Type B pancreatic cell (in vitro differentiated cells): ENCODE results near the gene PLAC1. TPM values are rescaled to one million over a fixed set of nuclear protein-coding genes. Genes with fewer than 3 reads are reported as not detected.

Experiments used
- DNase-seq: peaks from one replicate; pipeline ENCODE4 v3.0.0; 2021; ENCODE audit warnings: mixed read lengths; ENCODE audit not compliant: unreplicated experiment; ENCODE audit errors: extremely low spot score
- H3K27ac Mint-ChIP-seq: 2 replicates; pipeline ENCODE4 v1.8.0; 2021; ENCODE audit warnings: mild to moderate bottlenecking, mixed read lengths
- H3K27me3 Mint-ChIP-seq: 2 replicates; pipeline ENCODE4 v1.8.0; 2021; ENCODE audit warnings: mixed read lengths
- H3K36me3 Mint-ChIP-seq: 2 replicates; pipeline ENCODE4 v1.8.0; 2021; ENCODE audit warnings: mixed read lengths
- H3K4me1 Mint-ChIP-seq: one replicate; pipeline ENCODE4 v1.8.0; 2021; ENCODE audit warnings: mixed read lengths; ENCODE audit not compliant: unreplicated experiment
- H3K4me3 Mint-ChIP-seq: 2 replicates; pipeline ENCODE4 v1.8.0; 2021; ENCODE audit warnings: mild to moderate bottlenecking, mixed read lengths
- H3K9me3 Mint-ChIP-seq: 2 replicates; pipeline ENCODE4 v1.8.0; 2021; ENCODE audit warnings: mixed read lengths
- CTCF ChIP-seq: fragments of 200-600 bp; sonication (generic); conservative IDR thresholded peaks from 2 replicates; pipeline ENCODE4 v1.5.0; 2021; ENCODE audit warnings: antibody characterized with exemption, mild to moderate bottlenecking
- total RNA-seq: library from RNA; stranded (reverse); gene quantifications from 2 replicates; pipeline ENCODE4 v1.2.1, GENCODE V29; 2021; ENCODE audit warnings: low replicate concordance

PLAC1 gene
- total RNA-seq, 1 donor from 2014 or later, result 0.43 TPM

DNA sequence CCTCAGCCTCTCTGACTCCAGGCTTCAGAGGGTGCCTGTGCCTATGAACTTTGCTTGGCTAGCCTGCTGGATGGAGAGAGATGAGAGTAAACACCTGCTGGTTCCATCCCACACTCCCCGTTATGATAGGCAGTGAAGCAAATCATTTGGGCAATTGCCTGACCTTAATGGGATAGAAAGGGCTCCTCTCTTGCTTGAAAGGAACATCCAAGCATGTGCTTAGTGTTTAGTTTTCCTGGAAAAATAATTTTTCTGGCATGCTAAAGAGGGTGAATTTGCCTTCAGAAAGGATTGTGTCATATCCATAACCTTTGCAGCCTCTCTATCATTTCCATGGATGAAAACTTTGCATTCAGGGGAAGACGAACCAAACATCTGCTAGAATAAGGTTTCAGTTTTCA is 10.8 kb downstream of the PLAC1 start:
- Mint-ChIP-seq H3K9me3 (no peaks in the 10 kb centered on the region), H3K4me1 (no peaks in the 10 kb centered on the region), H3K4me3 (no peak overlapping the region), H3K27ac (no peak overlapping the region), H3K27me3 (no peaks in the 10 kb centered on the region), H3K36me3 (no peaks in the 10 kb centered on the region)
- no peak for TF ChIP-seq CTCF
- DNase-seq, result no peak

DNA sequence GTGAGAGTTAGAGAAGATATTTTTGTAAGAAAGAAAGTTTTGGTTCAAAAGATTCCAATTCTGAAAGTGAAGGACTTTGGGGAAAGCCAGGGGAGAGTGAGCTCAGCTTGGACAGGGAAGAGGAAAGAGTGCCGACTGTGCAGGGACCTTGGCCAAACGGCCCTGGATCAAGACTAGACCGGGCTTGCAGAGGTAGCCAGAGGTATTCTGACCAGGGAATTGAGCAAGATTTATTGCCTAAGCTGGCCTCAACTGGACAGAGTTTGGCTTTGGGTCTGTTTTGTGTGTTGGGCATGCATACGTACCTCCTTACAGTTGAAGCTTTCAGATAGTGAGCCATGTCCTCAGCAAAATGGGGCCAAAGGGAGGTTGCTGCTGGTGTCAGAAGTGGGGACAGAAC is 11.6 kb downstream of the PLAC1 start:
- no peak overlapping the region for H3K27ac Mint-ChIP-seq
- no peaks in the 10 kb centered on the region for H3K4me1 Mint-ChIP-seq
- no peak overlapping the region for H3K4me3 Mint-ChIP-seq
- H3K27me3 Mint-ChIP-seq, result no peaks in the 10 kb centered on the region
- TF ChIP-seq CTCF, result no peak
- no peaks in the 10 kb centered on the region for H3K36me3 Mint-ChIP-seq
- H3K9me3 Mint-ChIP-seq, result no peaks in the 10 kb centered on the region
- no peak for DNase-seq

- Mint-ChIP-seq H3K36me3 (no peaks in the 10 kb centered on the region), H3K4me1 (no peaks in the 10 kb centered on the region), H3K27me3 (no peaks in the 10 kb centered on the region), H3K4me3 (no peak overlapping the region), H3K9me3 (no peaks in the 10 kb centered on the region), H3K27ac (no peak overlapping the region)
- TF ChIP-seq CTCF, result no peak
- no peak for DNase-seq
Measured at GRCh38 chrX:134645936-134646543, 12.2 kb downstream of the PLAC1 start.

- Mint-ChIP-seq H3K9me3 (peaks cover 4% of the 10 kb centered on the region), H3K27ac (no peak overlapping the region), H3K36me3 (no peaks in the 10 kb centered on the region), H3K4me1 (no peaks in the 10 kb centered on the region), H3K27me3 (no peaks in the 10 kb centered on the region), H3K4me3 (no peak overlapping the region)
- TF ChIP-seq CTCF, result no peak
- DNase-seq, result no peak
Measured at GRCh38 chrX:134642386-134642785, 15.9 kb downstream of the PLAC1 start.

DNA sequence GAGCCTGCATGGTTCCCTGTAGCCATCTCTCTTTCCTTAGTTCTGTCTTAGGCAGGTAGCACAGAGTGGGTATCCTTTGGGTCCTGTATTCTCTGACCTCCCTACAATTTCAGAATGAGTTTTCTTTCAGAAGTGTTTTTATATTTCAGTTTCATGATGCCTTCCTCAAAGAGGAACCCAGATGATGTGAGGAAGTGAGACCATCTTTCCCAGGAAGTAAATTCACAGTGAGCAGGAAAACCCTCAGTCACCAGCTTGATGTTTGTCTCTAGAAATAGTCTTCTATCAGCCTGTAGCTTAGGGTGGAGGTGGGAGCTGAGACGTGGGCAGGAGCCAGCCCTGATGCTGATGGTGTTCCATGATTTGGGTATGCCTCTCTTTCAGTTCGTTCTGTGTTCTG is 16.9 kb downstream of the PLAC1 start:
- peaks cover 5% of the 10 kb centered on the region for H3K4me1 Mint-ChIP-seq
- no peak overlapping the region for H3K27ac Mint-ChIP-seq
- no peak overlapping the region for H3K4me3 Mint-ChIP-seq
- H3K27me3 Mint-ChIP-seq, result no peaks in the 10 kb centered on the region
- peaks cover 4% of the 10 kb centered on the region for H3K9me3 Mint-ChIP-seq
- no peaks in the 10 kb centered on the region for H3K36me3 Mint-ChIP-seq
- no peak for DNase-seq
- no peak for TF ChIP-seq CTCF

DNA sequence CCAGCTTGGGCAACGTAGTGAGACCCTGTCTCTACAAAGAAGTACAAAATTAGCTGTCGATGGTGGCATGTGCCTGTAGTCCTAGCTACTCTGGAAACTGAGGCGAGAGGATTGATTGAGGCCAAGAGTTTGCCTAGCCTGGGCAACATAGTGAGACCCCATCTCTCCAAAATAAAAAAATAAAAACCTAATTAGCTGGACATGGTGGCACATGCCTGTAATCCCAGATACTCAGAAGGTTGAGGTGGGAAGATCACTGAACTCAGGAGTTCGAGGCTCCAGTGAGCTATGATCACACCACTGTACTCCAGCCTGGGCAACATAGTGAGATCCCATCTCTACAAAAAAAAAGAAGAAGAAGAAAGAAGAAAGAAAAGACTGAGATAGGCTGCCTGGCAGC is 17.4 kb downstream of the PLAC1 start:
- Mint-ChIP-seq H3K9me3 (peaks cover 4% of the 10 kb centered on the region), H3K4me1 (peaks cover 5% of the 10 kb centered on the region), H3K27me3 (no peaks in the 10 kb centered on the region), H3K27ac (no peak overlapping the region), H3K36me3 (no peaks in the 10 kb centered on the region), H3K4me3 (no peak overlapping the region)
- no peak for TF ChIP-seq CTCF
- DNase-seq, result no peak
